ENCODE measurements around the gene RNF215. TPM values are rescaled to one million over a fixed set of nuclear protein-coding genes. Genes with fewer than 3 reads are reported as not detected.
A peak's percentile ranks its signal among the peaks of the same experiment; 100 is the strongest.

Gene RNF215
- 1 to 10 TPM; 5.6 to 7.5 TPM for total RNA-seq

DNA sequence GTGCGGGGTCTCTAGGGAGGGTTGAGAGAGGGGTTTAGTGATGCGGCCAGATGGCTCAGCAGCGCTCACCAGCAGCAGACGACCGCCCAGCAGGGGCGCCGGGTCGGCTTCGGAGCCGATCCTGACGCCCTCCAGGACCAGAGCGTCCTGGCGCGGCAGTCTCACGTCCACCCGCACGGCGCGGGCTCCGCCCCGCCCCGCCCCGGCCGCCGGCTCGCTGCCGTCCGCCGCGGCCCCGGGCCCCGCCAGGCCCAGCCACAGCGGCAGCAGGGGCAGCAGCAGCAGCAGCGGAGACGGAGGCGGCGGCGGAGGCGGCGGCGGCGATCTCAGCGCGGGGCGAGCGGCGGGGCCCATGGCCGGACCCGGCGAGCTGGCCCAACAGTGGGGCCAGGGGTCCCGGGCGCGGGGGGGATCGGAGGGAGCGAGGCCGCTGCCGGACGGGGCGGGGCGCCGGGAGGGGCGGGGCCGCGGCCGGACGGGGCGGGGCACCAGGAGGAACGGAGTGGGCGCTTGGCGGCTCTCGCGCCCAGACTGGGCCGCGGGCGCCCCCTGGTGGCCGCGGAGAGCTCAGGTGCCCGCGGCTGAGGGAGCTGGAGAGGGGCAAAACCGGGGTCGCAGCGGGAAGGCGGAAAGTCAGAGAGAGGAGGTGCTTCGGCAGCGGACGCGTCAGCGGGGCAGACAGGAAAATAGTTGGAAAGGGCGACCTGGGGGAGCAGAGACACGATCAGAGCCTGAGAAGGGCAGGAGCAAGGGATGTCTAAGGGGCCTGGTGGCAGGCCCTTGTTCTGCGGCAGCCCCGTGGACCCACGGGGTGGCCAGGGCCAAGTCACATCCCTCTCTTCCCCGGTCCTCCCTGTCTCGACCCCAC, at the start of gene RNF215:
Gene RNF215, minus strand, starts transcription at position 452 of the 868 bp plus-strand sequence. Its CDS starts 98 bp downstream, at position 354.
- H3K36me3 ChIP-seq, result no peaks in the 10 kb centered on the region
- peak within 1 kb of the TSS; percentile 69 to 76 for H3K27ac ChIP-seq
- DNase-seq (ENCODE audit: low spot score), result peak; percentile 63
- no peaks in the 10 kb centered on the region for H3K27me3 ChIP-seq
- H3K4me3 ChIP-seq, result peak within 1 kb of the TSS; percentile 54 to 61
- H3K9me3 ChIP-seq, result no peaks in the 10 kb centered on the region
- TF ChIP-seq, protein P1, sequence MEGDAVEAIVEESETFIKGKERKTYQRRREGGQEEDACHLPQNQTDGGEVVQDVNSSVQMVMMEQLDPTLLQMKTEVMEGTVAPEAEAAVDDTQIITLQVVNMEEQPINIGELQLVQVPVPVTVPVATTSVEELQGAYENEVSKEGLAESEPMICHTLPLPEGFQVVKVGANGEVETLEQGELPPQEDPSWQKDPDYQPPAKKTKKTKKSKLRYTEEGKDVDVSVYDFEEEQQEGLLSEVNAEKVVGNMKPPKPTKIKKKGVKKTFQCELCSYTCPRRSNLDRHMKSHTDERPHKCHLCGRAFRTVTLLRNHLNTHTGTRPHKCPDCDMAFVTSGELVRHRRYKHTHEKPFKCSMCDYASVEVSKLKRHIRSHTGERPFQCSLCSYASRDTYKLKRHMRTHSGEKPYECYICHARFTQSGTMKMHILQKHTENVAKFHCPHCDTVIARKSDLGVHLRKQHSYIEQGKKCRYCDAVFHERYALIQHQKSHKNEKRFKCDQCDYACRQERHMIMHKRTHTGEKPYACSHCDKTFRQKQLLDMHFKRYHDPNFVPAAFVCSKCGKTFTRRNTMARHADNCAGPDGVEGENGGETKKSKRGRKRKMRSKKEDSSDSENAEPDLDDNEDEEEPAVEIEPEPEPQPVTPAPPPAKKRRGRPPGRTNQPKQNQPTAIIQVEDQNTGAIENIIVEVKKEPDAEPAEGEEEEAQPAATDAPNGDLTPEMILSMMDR (IDR thresholded peaks at IDR 0.05), result peak; percentile 95 to 97
- H3K4me1 ChIP-seq, result peaks cover 0 to 28% of the 10 kb centered on the region in 2 donors

DNA sequence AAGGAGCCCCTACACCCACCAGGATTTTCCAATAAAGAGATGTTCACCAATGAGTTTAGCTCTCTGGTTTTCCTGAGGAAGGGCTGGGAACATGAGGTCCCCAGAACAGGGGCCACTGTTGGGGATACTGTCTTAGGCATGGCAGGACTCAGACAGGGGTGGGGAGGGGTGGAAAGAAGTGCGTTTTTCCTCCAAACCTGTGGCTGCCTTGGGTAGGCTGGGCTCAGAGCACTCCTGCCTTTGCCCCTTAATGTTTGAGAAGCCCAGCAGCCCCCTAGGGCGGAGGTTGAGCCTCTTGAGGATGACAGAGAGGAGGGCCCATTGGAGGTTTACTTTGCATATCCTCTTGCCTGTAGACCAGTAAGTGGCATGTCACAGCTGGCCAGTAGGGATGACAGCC, 49.0 kb upstream of the RNF215 start:
- Histone ChIP-seq H3K27ac (peak overlapping the region in 1 of 2 donors; percentile 22), H3K9me3 (no peaks in the 10 kb centered on the region), H3K4me1 (no peaks in the 10 kb centered on the region), H3K27me3 (no peaks in the 10 kb centered on the region), H3K4me3 (no peak overlapping the region), H3K36me3 (no peaks in the 10 kb centered on the region)
- DNase-seq (ENCODE audit: low spot score), result no peak
- TF ChIP-seq, protein P1 (IDR thresholded peaks at IDR 0.05), result no peak

DNA sequence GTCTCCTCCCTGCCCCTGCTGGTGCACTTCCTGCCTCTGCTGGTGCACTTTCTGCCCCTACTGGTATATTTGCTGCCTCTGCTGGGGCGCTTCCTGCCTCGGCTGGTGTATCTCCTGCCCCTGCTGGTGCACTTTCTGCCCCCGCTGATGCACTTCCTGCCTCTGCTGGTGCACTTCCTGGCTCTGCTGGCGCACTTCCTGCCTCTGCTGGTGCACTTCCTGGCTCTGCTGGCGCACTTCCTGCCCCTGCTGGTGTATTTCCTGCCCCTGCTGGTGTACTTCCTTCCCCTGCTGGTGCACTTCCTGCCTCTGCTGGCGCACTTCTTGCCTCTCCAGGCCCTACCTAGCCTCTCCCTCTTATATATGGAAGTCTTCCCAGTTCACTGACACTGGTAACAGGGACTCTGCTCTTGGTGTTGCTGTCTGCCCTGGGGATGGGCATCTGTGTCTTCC, 48.5 kb upstream of the RNF215 start:
- TF ChIP-seq, protein P1 (IDR thresholded peaks at IDR 0.05), result no peak
- H3K9me3 ChIP-seq, result no peaks in the 10 kb centered on the region
- peak overlapping the region in 1 of 2 donors; percentile 22 for H3K27ac ChIP-seq
- no peak for DNase-seq (ENCODE audit: low spot score)
- no peaks in the 10 kb centered on the region for H3K27me3 ChIP-seq
- no peaks in the 10 kb centered on the region for H3K4me1 ChIP-seq
- no peak overlapping the region for H3K4me3 ChIP-seq
- no peaks in the 10 kb centered on the region for H3K36me3 ChIP-seq

DNA sequence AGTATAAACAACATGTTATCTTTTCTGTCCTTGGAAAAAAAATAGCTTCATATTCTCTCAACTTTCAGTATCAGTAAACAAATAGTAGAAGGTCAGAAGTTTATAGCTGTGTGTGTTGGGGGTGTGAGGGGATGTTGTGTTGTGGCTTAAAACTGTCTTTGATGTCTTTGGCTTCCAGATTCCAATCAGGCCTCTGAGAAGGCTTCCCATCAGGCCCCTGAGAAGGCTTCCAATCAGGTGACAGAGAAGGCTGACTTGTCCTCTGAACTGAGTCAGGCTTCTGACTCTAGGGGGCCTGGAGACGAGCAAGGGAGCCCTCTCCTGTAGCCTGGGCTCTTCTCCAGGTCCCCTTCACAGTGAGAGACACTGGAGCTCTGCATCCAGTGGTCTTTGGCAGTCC, 47.6 kb upstream of the RNF215 start:
- Histone ChIP-seq H3K27me3 (no peaks in the 10 kb centered on the region), H3K9me3 (no peaks in the 10 kb centered on the region), H3K4me1 (no peaks in the 10 kb centered on the region), H3K4me3 (no peak overlapping the region), H3K27ac (no peak overlapping the region), H3K36me3 (no peaks in the 10 kb centered on the region)
- TF ChIP-seq, protein P1 (IDR thresholded peaks at IDR 0.05), result no peak
- DNase-seq (ENCODE audit: low spot score), result no peak

DNA sequence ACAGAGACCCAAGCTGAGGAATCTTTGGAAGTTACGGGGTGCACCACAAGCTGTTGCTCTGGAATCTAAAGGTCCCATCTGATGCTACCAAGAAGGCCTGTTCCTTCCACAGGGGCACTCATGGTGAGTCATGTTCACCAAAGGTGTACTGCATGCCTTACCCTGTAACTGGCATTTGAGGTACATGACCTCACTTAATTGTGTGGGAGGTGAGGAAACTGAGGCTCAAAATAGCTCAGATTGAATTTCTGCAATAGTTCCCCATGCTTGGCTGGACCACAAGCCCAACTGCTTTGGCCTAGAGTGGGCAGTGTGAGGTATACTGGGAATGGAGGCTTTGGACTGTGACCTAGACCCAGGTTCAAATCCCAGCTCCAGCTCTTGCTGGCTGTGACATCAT, 46.6 kb upstream of the RNF215 start:
- no peak for DNase-seq (ENCODE audit: low spot score)

More for the DNA sequence above, 46.6 kb upstream of the RNF215 start:
- Histone ChIP-seq H3K4me3 (no peak overlapping the region), H3K36me3 (no peaks in the 10 kb centered on the region), H3K27ac (no peak overlapping the region), H3K4me1 (no peaks in the 10 kb centered on the region), H3K9me3 (no peaks in the 10 kb centered on the region), H3K27me3 (no peaks in the 10 kb centered on the region)
- TF ChIP-seq, protein P1 (IDR thresholded peaks at IDR 0.05), result no peak
